Endothelial cell of umbilical vein (primary cell): ENCODE results near the gene MAP3K4. TPM values are rescaled to one million over a fixed set of nuclear protein-coding genes. Genes with fewer than 3 reads are reported as not detected.

Experiments used
- BruUV-seq: library from RNA; stranded (reverse); fragments of 400-500 nt; replicated peaks from 2 replicates; lab custom pipeline; 2021; lab: Mats Ljungman, UMichigan
- CTCF ChIA-PET: fragments of 300-600, 350-600 bp; sonication (Branson Sonifier 250); formaldehyde crosslinking; loops from one replicate; lab custom pipeline; 2021; ENCODE audit warnings: antibody characterized with exemption, inconsistent platforms; lab: Charles Lee
- POLR2A ChIA-PET: fragments of 300-600, 350-600 bp; sonication (Branson Sonifier 250); formaldehyde crosslinking; loops from one replicate; lab custom pipeline; 2021; ENCODE audit warnings: antibody characterized with exemption, inconsistent platforms; lab: Charles Lee
- DNase-seq: peaks from one replicate; pipeline ENCODE4 v3.0.0-alpha.2; 2011; ENCODE audit warnings: low read depth, low spot score
- FAIRE-seq: peaks from 2 replicates; lab custom pipeline; 2011; peaks lifted over from hg19 to GRCh38; lab: Jason Lieb, UNC
- H2AFZ ChIP-seq: 2 replicates; pipeline ENCODE4 v1.6.0; 2012; ENCODE audit warnings: low read depth, low read length, control low read depth, inconsistent platforms
- H3K27ac ChIP-seq: 2 replicates; pipeline ENCODE4 v1.5.1; 2011; ENCODE audit warnings: low read depth, mild to moderate bottlenecking, control low read depth, low read length, moderate library complexity; ENCODE audit not compliant: insufficient read depth
- H3K27me3 ChIP-seq, 2 experiments: 2 replicates each; pipeline versions ENCODE4 v1.6.0 to v1.6.1; 2011; ENCODE audit warnings: low read length in 2 of 2, mixed read lengths in 1 of 2; ENCODE audit not compliant: control insufficient read depth in 2 of 2, insufficient read depth in 2 of 2
- H3K36me3 ChIP-seq, 2 experiments: 2 replicates in 1 of 2; 3 replicates in 1 of 2; pipeline ENCODE4 v1.5.1; 2011; ENCODE audit warnings: low read length in 2 of 2, mild to moderate bottlenecking in 1 of 2, moderate library complexity in 1 of 2; ENCODE audit not compliant: control insufficient read depth in 2 of 2, insufficient read depth in 2 of 2; ENCODE audit errors: extremely low read depth in 1 of 2
- H3K4me1 ChIP-seq: 3 replicates; pipeline ENCODE4 v1.5.1; 2011; ENCODE audit warnings: mild to moderate bottlenecking, low read length; ENCODE audit not compliant: control insufficient read depth, insufficient read depth; ENCODE audit errors: extremely low read depth
- H3K4me2 ChIP-seq: 2 replicates; pipeline ENCODE4 v1.6.1; 2011; ENCODE audit warnings: low read length, control low read depth, mixed read lengths; ENCODE audit not compliant: insufficient read depth
- H3K4me3 ChIP-seq, 3 experiments: fragments of 200-600 bp in 1 of 3; sonication (generic), shearing (Covaris generic) in 1 of 3; replicated peaks in 1 of 3; 2 replicates each; pipeline ENCODE4 v1.5.1; 2011 to 2016; ENCODE audit warnings: control low read depth in 3 of 3, low read length in 3 of 3, mild to moderate bottlenecking in 2 of 3, inconsistent platforms in 1 of 3, low read depth in 1 of 3, moderate library complexity in 1 of 3; ENCODE audit not compliant: insufficient read depth in 1 of 3
- H3K79me2 ChIP-seq: 2 replicates; pipeline ENCODE4 v1.6.0; 2012; ENCODE audit warnings: low read length, inconsistent platforms; ENCODE audit not compliant: control insufficient read depth, insufficient read depth
- H3K9ac ChIP-seq: replicated peaks from 2 replicates; pipeline ENCODE3; 2011; ENCODE audit warnings: low read length, control low read depth; ENCODE audit not compliant: insufficient read depth; ENCODE audit errors: extremely low read depth
- H3K9me1 ChIP-seq: replicated peaks from 3 replicates; pipeline ENCODE4 v1.6.0; 2011; ENCODE audit warnings: mild to moderate bottlenecking, low read length; ENCODE audit not compliant: control insufficient read depth, insufficient read depth; ENCODE audit errors: extremely low read depth
- H3K9me3 ChIP-seq: replicated peaks from 2 replicates; pipeline ENCODE4 v1.5.1; 2012; ENCODE audit warnings: low read length, inconsistent platforms; ENCODE audit not compliant: control insufficient read depth, insufficient read depth
- H4K20me1 ChIP-seq: replicated peaks from 2 replicates; pipeline ENCODE3; 2011; ENCODE audit warnings: mild to moderate bottlenecking, low read length; ENCODE audit not compliant: control insufficient read depth, insufficient read depth; ENCODE audit errors: extremely low read depth
- CTCF ChIP-seq, 2 donors: IDR thresholded peaks; 1 replicate in 1 of 2; 2 replicates in 1 of 2; pipeline ENCODE4 v1.5.1; 2011; ENCODE audit warnings: low read length in 2 of 2, mild to moderate bottlenecking in 2 of 2, moderate library complexity in 2 of 2, control low read depth in 1 of 2, inconsistent platforms in 1 of 2, low read depth in 1 of 2; ENCODE audit not compliant: insufficient read depth in 1 of 2; ENCODE audit errors: extremely low read depth in 1 of 2
- EZH2 ChIP-seq: IDR thresholded peaks from 2 replicates; pipeline ENCODE4 v1.6.1; 2012; ENCODE audit warnings: borderline replicate concordance, low read depth, mild to moderate bottlenecking, moderate library complexity, low read length, inconsistent platforms; ENCODE audit not compliant: severe bottlenecking
- FOS ChIP-seq: IDR thresholded peaks from 2 replicates; pipeline ENCODE4 v1.6.1; 2011; ENCODE audit warnings: mild to moderate bottlenecking, low read length, moderate library complexity, borderline replicate concordance; ENCODE audit not compliant: insufficient read depth
- GATA2 ChIP-seq: IDR thresholded peaks from 2 replicates; pipeline ENCODE4 v1.7.0; 2011; ENCODE audit warnings: low read depth, mild to moderate bottlenecking, moderate library complexity, mixed read lengths, low read length; ENCODE audit not compliant: insufficient read length, insufficient read depth
- JUN ChIP-seq: IDR thresholded peaks from 2 replicates; pipeline ENCODE4 v1.6.1; 2011; ENCODE audit warnings: borderline replicate concordance, low read depth; ENCODE audit not compliant: insufficient read length, insufficient read depth
- MAX ChIP-seq: IDR thresholded peaks from 2 replicates; pipeline ENCODE4 v1.6.1; 2011; ENCODE audit not compliant: insufficient read depth, insufficient read length
- MYC ChIP-seq: IDR thresholded peaks from one replicate; pipeline ENCODE4 v1.6.1; 2011; ENCODE audit warnings: mild to moderate bottlenecking, low read depth, low read length
- POLR2A ChIP-seq: IDR thresholded peaks from 2 replicates; pipeline ENCODE4 v1.6.1; 2012; ENCODE audit warnings: low read depth, mild to moderate bottlenecking, control low read depth, low read length
- POLR2AphosphoS5 ChIP-seq: IDR thresholded peaks from 2 replicates; pipeline ENCODE4 v1.6.1; 2012; ENCODE audit warnings: low read depth, mild to moderate bottlenecking, control low read depth, low read length, moderate library complexity; ENCODE audit not compliant: insufficient read depth
- dilution Hi-C: fragments of 300-500 bp; cut with MboI; formaldehyde crosslinking; loops from one replicate; pipeline ENCODE4 v1.15.0; 2019; ENCODE audit warnings: low sequenced_read_pairs; ENCODE audit not compliant: extremely low pct_ligation_motif_present
- intact Hi-C: fragments of 100-400 bp; cut with micrococcal nuclease; formaldehyde crosslinking; loops from one replicate; pipeline ENCODE4 v1.10.0; 2022
- polyA plus RNA-seq, 4 experiments: library from polyadenylated mRNA; depleted of rRNA in 3 of 4; stranded (reverse) in 3 of 4; unstranded in 1 of 4; fragments of >200 nt; gene quantifications; 2 replicates each; pipeline versions ENCODE4 v1.2.1 to v1.2.3, GENCODE V29; 2011 to 2012; ENCODE audit warnings: missing spikeins in 1 of 4
- total RNA-seq: library from RNA; stranded (reverse); gene quantifications from 2 replicates; pipeline ENCODE4 v1.2.3, GENCODE V29; 2021

The MAP3K4 gene
- total and polyA plus RNA-seq, 2 donors (not counting 3 experiments of a cell fraction or from before 2014, with no cell fraction given), result 10.8 to 42.3 TPM

GRCh38 chr6:161164182-161164625, 172.6 kb downstream of the MAP3K4 start:
- Histone ChIP-seq H3K9me1 (no peaks in the 10 kb centered on the region), H3K27ac (no peak overlapping the region), H3K9me3 (no peaks in the 10 kb centered on the region), H3K4me1 (peaks cover 11% of the 10 kb centered on the region), H3K4me3 (no peak overlapping the region), H2AFZ (no peak overlapping the region), H3K27me3 (no peaks in the 10 kb centered on the region), H3K36me3 (peaks cover 0 to 4% of the 10 kb centered on the region in 2 experiments), H3K79me2 (no peaks in the 10 kb centered on the region), H4K20me1 (no peaks in the 10 kb centered on the region), H3K9ac (no peak overlapping the region), H3K4me2 (no peak overlapping the region)
- BruUV-seq, result no TSS peak
- intact Hi-C loops, result no loop called here
- ChIA-PET CTCF (interaction anchor here (1.1 kb wide), 2 partner anchors 65 to 207 kb away, joined by 3 read pairs; no protein-coding TSS in a partner anchor), POLR2A (no interaction called here)
- FAIRE-seq, result no peak
- dilution Hi-C loops, result no loop called here
- TF ChIP-seq MYC, result no peak
- no peak for TF ChIP-seq CTCF (IDR thresholded peaks at IDR 0.05; ENCODE audit: extremely low read depth in 1 of 2, insufficient read depth in 1 of 2, low read depth in 1 of 2, low read length in 2 of 2)
- TF ChIP-seq GATA2, result no peak
- no peak for TF ChIP-seq POLR2AphosphoS5
- no peak for TF ChIP-seq POLR2A
- no peak for TF ChIP-seq JUN
- no peak for TF ChIP-seq MAX
- no peak for TF ChIP-seq FOS
- TF ChIP-seq EZH2, result no peak
- DNase-seq, result no peak
